ENCODE data around the gene SVBP.
A peak's percentile ranks its signal among the peaks of the same experiment; 100 is the strongest.
"Not testable (repeated sequence)": the region's sequence is repeated elsewhere in the genome, so short reads cannot be mapped to it uniquely, and the experiment has no call there.

The SVBP gene, protein sequence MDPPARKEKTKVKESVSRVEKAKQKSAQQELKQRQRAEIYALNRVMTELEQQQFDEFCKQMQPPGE

GRCh38 chr1:42816585-42817439, at the start of gene SVBP, which contains the start of gene ERMAP:
Gene SVBP, minus strand, starts transcription at chr1:42817397. Its CDS starts 853 bp downstream, at chr1:42816544.
Gene ERMAP, plus strand, starts transcription at chr1:42817122. Its CDS starts 13,327 bp downstream, at chr1:42830449.
- peak; percentile 93 for DNase-seq (ENCODE audit: low spot score)

GRCh38 chr1:42866549-42866948, 49.4 kb upstream of the SVBP start:
- no peak for DNase-seq (ENCODE audit: low spot score)

DNA sequence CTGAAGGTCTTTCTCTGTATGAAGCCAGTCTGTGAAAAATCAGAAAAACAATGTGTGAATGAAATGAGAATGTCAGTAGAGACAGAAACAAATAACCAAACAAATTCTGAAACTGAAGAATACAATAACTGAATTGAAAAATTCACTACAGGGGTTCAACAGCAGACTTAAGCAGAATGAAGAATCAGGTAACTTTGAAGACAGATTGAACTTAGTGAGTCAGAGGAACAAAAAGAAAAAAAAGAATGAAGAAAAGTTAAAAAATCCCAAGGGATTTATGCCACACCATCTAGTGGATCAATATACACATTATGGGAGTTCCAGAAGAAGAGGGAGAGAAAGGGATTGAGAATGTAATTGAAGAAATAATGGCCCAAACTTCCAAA, 43.8 kb upstream of the SVBP start:
- DNase-seq (ENCODE audit: low spot score) = no peak

- DNase-seq (ENCODE audit: low spot score) = no peak
Observed at GRCh38 chr1:42860339-42861013, 43.3 kb upstream of the SVBP start.

DNA sequence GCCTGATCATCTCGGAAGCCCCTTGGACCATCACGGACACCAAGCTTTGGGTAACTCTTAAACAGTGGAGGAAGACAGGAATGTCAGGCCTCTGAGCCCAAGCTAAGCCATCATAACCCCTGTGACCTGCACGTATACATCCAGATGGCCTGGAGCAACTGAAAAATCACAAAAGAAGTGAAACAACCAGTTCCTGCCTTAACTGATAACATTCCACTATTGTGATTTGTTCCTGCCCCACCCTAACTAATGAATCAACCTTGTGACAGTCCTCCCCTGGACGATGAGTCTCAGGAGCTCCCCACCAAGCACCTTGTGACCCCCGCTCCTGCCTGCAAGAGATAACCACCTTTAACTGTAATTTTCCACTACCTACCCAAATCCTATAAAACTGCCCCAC, 42.2 kb upstream of the SVBP start:
- not testable (repeated sequence) for DNase-seq (ENCODE audit: low spot score)

- DNase-seq (ENCODE audit: low spot score) = not testable (repeated sequence)
Observed at GRCh38 chr1:42856554-42856953, 39.4 kb upstream of the SVBP start.

- no peak for DNase-seq (ENCODE audit: low spot score)
Observed at GRCh38 chr1:42853116-42853884, 36.1 kb upstream of the SVBP start.

GRCh38 chr1:42852608-42852980, 35.4 kb upstream of the SVBP start:
- DNase-seq (ENCODE audit: low spot score) = no peak

DNA sequence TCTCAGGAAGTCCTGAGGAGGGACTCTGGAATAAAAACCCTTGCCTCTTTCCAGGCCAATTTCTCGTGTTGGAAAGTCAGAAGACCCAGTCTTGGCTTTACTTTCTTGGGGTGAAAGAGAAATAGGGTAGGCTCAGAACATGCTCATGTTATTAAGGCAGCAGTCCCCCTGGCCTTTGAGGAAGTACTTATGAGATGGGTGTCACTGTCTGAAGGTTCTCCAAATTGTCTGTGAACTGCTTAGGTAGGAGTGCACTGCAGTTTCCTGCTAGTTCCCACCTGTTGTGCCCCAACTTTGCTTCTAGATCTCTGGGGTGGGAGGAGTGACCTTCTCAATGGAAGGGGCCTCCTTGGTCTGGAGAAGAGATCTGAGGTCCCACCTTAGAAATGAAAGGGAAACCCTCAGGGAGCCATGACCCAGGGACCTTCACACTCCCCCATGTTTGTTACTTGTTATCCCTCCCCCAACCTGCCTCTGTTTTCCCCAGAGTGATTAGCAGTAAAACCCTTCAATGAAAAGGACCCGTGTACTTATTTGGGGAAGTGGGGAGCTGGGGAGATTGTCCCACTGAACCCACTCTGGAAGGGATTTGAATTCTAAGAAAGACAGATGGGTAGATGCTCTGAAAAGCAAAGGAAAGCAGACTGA, 34.9 kb upstream of the SVBP start:
- no peak for DNase-seq (ENCODE audit: low spot score)

- DNase-seq (ENCODE audit: low spot score) = no peak
Observed at GRCh38 chr1:42851420-42851819, 34.2 kb upstream of the SVBP start.

GRCh38 chr1:42849944-42850343, 32.7 kb upstream of the SVBP start:
- DNase-seq (ENCODE audit: low spot score) = no peak

- DNase-seq (ENCODE audit: low spot score) = no peak
Observed at GRCh38 chr1:42848823-42849537, 31.8 kb upstream of the SVBP start.

DNA sequence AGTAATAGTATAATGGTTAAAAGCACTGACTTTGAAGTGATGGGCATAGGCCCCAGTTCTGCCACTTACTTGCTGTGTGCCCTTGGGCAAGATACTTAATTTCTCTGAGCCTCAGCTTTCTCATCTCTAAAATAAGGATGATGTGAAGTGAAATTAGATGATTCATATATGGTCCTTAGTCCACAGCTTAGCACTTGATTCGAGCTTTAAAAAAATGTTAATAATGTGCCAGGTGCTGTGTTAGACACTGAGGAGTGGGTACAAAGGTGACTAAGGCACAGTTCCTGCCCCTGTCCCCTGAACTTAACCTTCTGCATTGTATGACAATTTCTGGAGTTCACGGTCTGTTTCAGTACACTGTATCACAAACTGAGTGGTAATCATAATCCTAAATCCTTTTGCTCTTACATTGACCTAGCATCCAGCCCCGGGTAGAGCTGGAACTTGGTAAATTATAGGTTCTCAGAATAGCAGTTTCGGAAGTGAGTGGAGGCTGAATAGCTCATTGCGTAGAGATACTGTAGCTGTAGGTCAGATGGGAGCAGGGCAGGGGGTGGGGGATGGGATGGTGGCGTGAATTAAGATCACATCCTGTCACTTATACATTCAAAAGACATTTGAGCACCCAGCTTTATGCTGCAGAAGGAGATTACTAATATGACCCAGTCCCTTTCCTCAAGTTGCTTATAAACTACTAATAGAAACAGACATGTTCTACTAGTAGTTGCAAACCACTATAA, 30.7 kb upstream of the SVBP start:
- DNase-seq (ENCODE audit: low spot score) = no peak

DNA sequence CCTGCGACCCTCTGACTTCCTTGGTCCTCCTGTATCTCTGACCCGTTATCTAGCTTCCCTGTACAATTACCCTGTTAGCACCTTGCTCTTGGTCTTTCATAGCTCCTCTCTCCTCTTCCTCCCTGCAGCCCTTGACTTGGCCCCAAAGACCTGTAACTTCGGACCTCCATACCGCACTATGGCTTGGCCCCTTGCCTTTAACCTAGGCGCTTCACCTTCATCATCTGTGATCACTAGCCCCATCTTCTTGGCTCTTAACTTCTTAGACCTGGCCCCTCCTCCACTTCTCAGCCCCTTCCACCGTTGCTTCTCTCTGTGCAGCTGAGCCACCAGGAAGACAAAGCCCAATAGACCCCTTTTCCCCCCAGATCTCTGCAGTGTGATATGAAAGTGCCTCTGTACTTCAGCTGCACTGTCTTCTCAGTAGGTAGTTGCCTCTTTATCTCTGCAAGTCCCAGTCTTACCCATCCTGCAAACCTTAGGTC, 30.0 kb upstream of the SVBP start:
- no peak for DNase-seq (ENCODE audit: low spot score)

- peak; percentile 94 for DNase-seq (ENCODE audit: low spot score)
Observed at GRCh38 chr1:42846257-42847110, 29.3 kb upstream of the SVBP start, which contains the start of gene ZNF691. Gene ZNF691, plus strand, starts transcription at chr1:42846613. Its CDS starts 3,046 bp downstream, at chr1:42849659.

DNA sequence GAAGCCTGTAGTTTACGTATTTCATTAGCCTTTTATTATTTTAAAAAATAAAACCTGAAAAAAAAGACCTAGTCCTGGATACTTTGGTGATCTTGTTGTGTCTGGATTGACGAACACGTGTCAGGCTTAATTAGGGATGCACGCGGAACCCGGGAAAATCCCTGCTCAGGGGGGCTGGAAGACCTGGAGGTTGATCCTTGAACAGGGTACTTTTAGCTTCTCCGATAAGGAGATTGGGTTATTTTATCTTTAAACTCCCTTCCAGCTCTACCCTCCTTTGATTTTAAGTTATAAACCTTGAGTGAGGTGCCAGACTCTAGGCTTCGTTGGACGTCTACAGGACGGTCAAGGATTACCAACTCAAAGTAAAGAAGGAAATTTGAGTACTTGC, 28.7 kb upstream of the SVBP start:
- no peak for DNase-seq (ENCODE audit: low spot score)

GRCh38 chr1:42845193-42845592, 28.0 kb upstream of the SVBP start:
- no peak for DNase-seq (ENCODE audit: low spot score)

DNA sequence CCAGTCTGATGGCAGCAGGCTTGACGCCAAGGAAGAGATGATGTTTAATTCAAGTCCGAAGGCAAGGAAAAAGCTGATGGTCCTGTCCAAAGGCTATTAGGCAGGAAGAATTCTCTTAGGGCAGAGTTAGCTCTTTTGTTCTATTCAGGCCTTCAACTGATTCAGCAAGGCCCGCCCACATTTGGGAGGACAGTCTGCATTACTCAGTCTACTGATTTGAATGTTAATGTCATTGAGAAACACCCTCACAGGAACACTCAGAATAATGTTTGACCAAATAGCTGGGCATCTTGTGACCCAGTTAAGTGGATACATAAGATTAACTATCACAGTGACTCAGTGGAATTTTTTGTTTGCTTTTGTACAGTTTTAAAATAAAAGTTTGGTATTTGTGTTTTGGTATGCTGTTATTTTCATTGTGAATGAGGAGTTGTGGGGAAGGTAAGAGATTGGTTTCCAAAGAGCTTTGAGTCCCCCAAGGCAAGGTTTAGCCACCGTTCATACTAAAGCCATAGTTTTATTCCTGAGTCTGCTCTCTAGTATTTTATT, 27.5 kb upstream of the SVBP start:
- DNase-seq (ENCODE audit: low spot score) = no peak

All from CD4-positive, alpha-beta T cell treated with Interleukin-2 at 100 ng/mL for 4 hours (primary cell).